HL-60 (cell line): ENCODE measurements around the gene BHLHA9.

Experiments
- DNase-seq, 2 experiments: peaks; one replicate each; pipeline ENCODE4 v3.0.0-alpha.2; 2010 to 2020; ENCODE audit warnings: low read depth in 1 of 2, low spot score in 1 of 2
- H3K27ac ChIP-seq: fragments of 250-450 bp; sonication (Bioruptor Pico); replicated peaks from 2 replicates; pipeline ENCODE4 v1.5.1; 2020; ENCODE audit warnings: mild to moderate bottlenecking, moderate library complexity
- H3K27me3 ChIP-seq: fragments of 250-450 bp; sonication (Bioruptor Pico); 2 replicates; pipeline ENCODE4 v1.5.1; 2021; ENCODE audit warnings: mild to moderate bottlenecking, moderate library complexity; ENCODE audit not compliant: insufficient read depth, poor library complexity, severe bottlenecking
- H3K4me3 ChIP-seq: replicated peaks from 2 replicates; pipeline ENCODE4 v1.5.1; 2011; ENCODE audit warnings: mild to moderate bottlenecking, control low read depth, low read length; ENCODE audit not compliant: insufficient read depth
- CTCF ChIP-seq: IDR thresholded peaks from one replicate; pipeline ENCODE4 v1.5.1; 2011; ENCODE audit warnings: low read length, control low read depth, inconsistent platforms; ENCODE audit not compliant: insufficient read depth
- GABPA ChIP-seq: IDR thresholded peaks from 2 replicates; pipeline ENCODE4 v1.6.1; 2012; ENCODE audit warnings: low read depth
- POLR2AphosphoS5 ChIP-seq: IDR thresholded peaks from 2 replicates; pipeline ENCODE4 v1.6.1; 2012; ENCODE audit warnings: low read depth
- REST ChIP-seq: IDR thresholded peaks from 2 replicates; pipeline ENCODE4 v1.6.1; 2012; ENCODE audit warnings: low read depth; ENCODE audit not compliant: insufficient replicate concordance
- SPI1 ChIP-seq: IDR thresholded peaks from 2 replicates; pipeline ENCODE4 v1.6.1; 2012; ENCODE audit warnings: low read depth, mild to moderate bottlenecking, borderline replicate concordance

The BHLHA9 gene

GRCh38 chr17:1299552-1300370, 29.5 kb downstream of the BHLHA9 start:
- DNase-seq: no peak
- Histone ChIP-seq H3K27me3 (no peaks in the 10 kb centered on the region), H3K27ac (no peak overlapping the region), H3K4me3 (no peak overlapping the region)
- TF ChIP-seq CTCF (no peak), POLR2AphosphoS5 (no peak), SPI1 (no peak), GABPA (no peak), REST (no peak)

GRCh38 chr17:1300371-1300905, 30.2 kb downstream of the BHLHA9 start:
- TF ChIP-seq CTCF (no peak), POLR2AphosphoS5 (no peak), GABPA (no peak)
- H3K4me3 ChIP-seq: no peak overlapping the region
- DNase-seq: no peak
- no peaks in the 10 kb centered on the region for H3K27me3 ChIP-seq
- H3K27ac ChIP-seq: no peak overlapping the region

GRCh38 chr17:1301546-1301945, 31.3 kb downstream of the BHLHA9 start:
- H3K27me3 ChIP-seq: no peaks in the 10 kb centered on the region
- no peak for DNase-seq
- TF ChIP-seq CTCF (no peak), GABPA (no peak), SPI1 (no peak), POLR2AphosphoS5 (no peak), REST (no peak)
- no peak overlapping the region for H3K4me3 ChIP-seq
- no peak overlapping the region for H3K27ac ChIP-seq
